GM19397 (cell line): ENCODE measurements around the gene CSTB.

Experiments
- ATAC-seq: cut with Tn5 transposase; IDR thresholded peaks from one replicate; pipeline ENCODE4 v1.9.1; 2021; ENCODE audit warnings: mild to moderate bottlenecking, moderate library complexity; ENCODE audit not compliant: unreplicated experiment

Gene CSTB

DNA sequence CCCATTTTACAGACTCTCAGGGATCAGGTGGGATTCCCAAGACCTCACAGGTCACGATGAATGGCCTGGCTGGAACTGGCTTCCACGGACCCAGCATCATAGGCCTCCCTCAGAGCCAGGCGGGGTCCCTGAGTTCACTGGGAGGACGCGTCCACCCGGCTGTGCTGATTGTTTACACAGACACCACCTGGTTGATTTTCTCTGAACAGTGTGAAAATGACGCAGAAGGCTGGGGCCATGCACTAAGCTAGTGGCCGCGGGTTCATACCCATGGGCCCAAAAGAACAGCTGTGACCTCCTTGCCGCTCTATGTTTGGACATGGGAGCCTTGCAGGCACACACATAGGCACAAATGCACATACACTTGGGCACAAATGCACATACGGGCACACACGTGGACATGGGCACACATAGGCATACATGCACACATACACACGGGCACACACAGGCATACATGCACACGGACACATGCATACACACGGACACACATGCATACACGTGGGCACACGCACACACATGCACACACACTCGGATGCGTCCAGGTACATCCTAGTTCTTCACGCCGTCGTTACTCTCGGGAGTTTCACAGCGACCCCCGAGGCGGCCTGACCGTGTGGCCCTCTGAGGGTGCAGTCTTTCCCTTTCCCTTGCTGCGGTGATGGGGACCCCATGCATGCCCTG is 23.2 kb downstream of the CSTB start:
- ATAC-seq: no peak

DNA sequence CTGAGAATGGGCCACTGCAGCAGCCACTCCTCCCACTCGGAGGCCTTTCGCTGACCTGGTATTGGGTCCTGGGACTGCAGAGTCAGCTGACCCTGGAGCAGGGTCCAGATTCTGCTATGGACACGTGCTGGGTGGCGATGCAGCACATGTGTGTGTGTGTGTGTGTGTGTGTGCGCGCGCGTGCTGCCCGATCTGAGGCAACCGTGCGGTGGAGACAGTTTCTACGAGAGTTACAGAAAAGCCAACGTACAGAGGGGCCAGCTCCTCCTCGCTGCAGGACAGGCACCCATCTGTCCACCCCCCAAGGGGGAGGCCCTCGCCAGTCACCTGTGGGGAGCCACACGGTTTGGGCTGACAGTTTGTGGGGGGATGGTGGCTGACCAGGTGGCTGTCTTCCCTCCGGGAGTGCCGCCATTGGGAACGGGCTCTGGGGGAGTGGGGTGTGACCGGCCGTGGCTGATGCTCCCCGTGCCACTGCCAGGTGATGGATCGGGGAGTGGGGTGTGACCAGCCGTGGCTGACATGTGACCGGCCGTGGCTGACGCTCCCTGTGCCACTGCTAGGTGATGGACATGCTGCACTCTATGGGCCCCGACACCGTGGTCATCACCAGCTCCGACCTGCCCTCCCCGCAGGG is 24.0 kb downstream of the CSTB start:
- ATAC-seq: no peak

GRCh38 chr21:43750339-43751033 is 25.6 kb downstream of the CSTB start:
- ATAC-seq: no peak

DNA sequence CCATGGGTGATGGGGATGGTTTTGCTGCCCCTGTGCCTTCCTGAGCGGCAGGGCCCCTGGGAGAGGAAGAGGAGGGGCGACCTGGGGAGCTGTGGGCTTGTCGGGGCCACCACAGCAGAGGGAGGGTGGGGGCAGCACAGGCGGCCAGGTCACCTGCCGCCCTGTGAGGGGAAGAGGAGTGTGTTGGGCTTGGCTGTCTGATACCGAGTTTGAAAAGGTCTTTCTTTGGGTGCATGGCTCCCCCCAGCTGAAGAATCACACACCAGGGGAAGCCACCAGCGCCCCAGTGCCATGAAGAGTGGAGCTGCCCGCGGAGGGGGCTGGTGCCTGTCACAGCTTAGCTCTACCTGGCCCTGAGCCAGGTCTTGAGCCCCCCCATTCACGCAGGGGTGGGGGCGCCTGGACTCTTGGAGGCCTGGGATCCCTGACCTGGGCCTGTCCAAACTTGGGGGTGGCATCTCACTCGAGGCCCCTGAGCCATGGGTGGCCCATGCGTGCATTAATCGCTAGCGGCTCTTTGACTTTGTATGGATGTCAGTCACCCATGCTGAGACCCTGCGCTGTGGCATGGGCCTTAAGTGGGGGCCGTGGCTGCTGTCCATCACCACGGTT is 26.4 kb downstream of the CSTB start:
- ATAC-seq: no peak

- ATAC-seq: no peak
Measured at GRCh38 chr21:43748622-43749021, 27.5 kb downstream of the CSTB start.

GRCh38 chr21:43745772-43746517 is 30.2 kb downstream of the CSTB start:
- ATAC-seq: no peak

- ATAC-seq: no peak
Measured at GRCh38 chr21:43744725-43745124, 31.4 kb downstream of the CSTB start.

- ATAC-seq: no peak
Measured at GRCh38 chr21:43743947-43744346, 32.2 kb downstream of the CSTB start.

- ATAC-seq: no peak
Measured at GRCh38 chr21:43741423-43742096, 34.5 kb downstream of the CSTB start.

DNA sequence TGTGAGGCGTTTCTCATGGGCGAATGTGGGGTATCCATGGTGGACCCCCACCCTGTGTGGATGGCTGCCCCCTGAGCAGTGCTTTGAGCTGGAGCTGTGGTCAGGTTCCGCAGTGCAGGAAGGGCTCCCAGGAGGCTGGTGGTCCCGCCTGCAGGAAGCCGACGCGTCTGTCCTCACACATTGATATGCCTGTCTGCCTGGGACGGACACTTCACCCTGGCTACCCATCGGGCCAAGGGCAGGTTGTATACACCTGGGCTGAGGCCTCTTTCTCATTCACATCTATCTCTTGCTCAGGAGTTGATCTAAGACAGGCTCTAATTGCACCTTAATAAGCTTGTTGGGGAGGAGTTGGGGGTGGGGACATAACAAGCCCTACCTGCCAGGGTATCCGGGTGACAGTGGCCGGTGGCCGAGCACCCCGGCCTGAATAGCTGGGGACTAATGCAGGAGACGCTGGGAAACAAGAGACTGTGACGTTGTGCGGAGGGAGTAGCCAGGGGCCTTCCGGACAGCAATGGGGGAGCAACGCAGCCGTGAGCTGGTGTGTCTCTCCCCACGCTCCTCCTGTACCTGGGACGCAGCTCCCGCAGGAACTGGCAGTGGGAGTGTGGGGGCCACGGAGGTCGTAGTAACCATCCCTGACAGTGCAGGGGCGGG is 35.5 kb downstream of the CSTB start:
- no peak for ATAC-seq

DNA sequence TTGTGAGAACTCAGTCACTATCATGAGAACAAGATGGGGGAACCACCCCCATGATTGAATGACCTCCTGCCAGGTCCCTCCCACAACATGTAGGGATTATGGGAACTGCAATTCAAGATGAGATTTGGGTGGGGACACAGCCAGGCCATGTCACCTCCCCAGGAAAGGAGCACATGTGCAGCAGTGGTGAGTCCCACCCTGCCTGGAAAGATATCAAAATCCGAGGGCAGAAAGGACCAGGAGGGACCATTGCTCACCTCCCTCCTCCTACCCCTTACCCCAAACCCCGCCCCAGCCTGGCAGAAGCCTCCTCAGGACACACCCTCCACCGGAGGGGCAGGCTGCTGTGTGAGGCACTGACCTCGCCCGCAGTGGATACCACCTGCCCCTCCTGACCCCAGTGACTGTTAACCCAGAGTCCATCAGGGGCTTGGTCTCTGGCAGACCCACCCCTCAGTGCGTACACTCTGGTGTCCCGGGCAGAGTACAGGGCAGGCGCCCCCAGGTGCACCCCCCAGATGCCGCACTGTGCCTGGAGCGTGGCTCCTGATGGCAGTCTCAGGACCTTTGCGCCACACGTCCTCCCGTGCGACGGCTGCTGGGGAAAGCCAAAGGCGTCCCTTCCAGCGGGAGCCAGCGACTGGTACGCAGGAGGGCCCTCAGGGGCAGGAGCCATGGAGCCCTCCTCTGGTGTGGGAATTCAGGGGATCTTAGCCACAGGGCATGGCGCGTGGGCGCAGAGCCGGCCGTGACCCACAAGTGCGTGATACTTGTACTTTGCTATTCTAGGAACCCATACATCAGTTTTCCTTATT is 36.3 kb downstream of the CSTB start:
- ATAC-seq: no peak

- ATAC-seq: no peak
Measured at GRCh38 chr21:43737158-43737950, 38.8 kb downstream of the CSTB start.

DNA sequence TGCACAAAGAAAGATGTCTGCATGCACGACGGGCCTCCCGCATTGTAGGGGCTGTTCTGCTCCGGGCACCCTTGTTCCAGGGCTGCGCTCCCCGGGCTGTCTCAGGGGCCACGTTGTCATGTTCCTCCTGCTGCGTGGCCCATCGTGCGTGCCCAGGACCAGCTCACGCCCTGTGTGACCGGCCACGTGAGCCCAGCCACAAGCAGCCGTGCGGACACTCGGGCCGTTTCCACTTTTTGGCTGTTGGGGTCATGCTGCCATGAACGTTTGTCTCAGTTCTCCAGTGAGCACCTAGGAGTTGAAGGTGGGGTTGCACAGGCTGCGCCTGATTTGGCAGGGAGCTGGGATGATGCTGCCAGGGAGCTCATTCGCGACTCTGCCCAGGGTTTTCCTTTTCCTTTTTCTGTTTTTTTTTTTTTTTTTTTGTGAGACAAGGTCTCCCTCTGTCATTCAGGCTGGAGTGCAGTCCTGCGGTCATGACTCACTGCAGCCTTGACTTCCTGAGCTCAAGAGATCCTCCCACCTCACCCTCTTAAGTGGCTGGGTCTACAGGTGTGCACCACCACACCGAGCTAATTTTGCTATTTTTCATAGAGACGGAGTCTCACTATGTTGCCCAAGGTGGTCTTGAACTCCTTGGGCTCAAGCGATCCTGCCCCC is 39.8 kb downstream of the CSTB start:
- no peak for ATAC-seq

DNA sequence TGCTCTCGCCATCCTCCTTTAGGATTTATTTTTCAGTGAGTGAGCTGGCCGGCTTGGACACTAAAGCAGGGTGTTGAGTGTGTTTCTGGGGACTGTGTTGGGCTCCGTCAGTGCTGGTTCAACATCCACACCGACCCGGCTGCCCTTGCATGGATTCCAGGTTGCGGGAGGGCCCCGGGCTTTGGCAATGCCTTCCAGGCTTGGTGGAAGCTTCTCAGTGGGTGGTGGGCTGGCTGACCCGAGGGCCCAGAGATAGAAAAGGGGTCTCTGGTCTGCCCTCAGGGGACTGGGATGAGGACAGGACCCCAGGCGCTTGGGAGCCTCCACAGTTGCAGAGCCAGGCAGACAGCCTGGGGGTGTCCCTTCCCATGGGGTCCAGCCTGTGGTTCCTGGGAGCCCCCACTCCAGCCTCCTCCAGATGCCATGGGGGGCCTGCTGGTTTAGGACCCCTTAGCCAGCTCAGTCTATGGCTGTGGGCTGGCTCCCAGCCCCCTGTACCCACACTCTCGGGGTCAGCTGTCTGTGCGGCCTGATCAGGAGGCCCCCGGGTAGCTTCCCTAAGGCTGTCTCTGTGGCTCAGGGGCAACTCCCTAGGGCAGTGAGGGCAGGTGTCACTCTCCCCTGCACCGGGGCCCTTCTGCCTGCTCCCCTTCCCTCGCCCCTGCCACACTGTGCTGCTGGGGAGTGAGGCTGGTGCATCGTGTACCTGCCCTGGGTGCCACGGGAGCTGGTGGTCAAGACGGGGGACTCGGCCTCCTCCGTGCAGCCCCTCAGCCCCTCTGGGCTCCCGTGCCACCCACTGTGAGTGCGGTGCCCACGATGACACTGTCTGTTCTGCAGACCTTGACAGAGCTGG is 40.6 kb downstream of the CSTB start:
- no peak for ATAC-seq

- ATAC-seq: no peak
Measured at GRCh38 chr21:43734928-43735229, 41.2 kb downstream of the CSTB start.

GRCh38 chr21:43734131-43734927 is 41.8 kb downstream of the CSTB start:
- no peak for ATAC-seq
